GM12865 (cell line): ENCODE measurements around the gene MAGI1.
A peak's percentile ranks its signal among the peaks of the same experiment; 100 is the strongest.

Experiments used
- DNase-seq: peaks from one replicate; pipeline ENCODE4 v3.0.0; 2010; ENCODE audit warnings: low read depth
- H3K4me3 ChIP-seq: 2 replicates; pipeline ENCODE4 v1.5.1; 2011; ENCODE audit warnings: mild to moderate bottlenecking, low read depth, low read length, control low read depth
- TF ChIP-seq, protein P1 (sequence below): IDR thresholded peaks from 2 replicates; pipeline ENCODE4 v1.5.1; 2011; ENCODE audit warnings: low read length, control low read depth, low read depth, inconsistent platforms; ENCODE audit not compliant: insufficient read depth; ENCODE audit errors: missing control alignments

The MAGI1 gene

GRCh38 chr3:65787827-65788226 lies 250.9 kb downstream of the MAGI1 start:
- H3K4me3 ChIP-seq, result no peak overlapping the region
- no peak for DNase-seq
- TF ChIP-seq, protein P1, sequence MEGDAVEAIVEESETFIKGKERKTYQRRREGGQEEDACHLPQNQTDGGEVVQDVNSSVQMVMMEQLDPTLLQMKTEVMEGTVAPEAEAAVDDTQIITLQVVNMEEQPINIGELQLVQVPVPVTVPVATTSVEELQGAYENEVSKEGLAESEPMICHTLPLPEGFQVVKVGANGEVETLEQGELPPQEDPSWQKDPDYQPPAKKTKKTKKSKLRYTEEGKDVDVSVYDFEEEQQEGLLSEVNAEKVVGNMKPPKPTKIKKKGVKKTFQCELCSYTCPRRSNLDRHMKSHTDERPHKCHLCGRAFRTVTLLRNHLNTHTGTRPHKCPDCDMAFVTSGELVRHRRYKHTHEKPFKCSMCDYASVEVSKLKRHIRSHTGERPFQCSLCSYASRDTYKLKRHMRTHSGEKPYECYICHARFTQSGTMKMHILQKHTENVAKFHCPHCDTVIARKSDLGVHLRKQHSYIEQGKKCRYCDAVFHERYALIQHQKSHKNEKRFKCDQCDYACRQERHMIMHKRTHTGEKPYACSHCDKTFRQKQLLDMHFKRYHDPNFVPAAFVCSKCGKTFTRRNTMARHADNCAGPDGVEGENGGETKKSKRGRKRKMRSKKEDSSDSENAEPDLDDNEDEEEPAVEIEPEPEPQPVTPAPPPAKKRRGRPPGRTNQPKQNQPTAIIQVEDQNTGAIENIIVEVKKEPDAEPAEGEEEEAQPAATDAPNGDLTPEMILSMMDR, result no peak

DNA sequence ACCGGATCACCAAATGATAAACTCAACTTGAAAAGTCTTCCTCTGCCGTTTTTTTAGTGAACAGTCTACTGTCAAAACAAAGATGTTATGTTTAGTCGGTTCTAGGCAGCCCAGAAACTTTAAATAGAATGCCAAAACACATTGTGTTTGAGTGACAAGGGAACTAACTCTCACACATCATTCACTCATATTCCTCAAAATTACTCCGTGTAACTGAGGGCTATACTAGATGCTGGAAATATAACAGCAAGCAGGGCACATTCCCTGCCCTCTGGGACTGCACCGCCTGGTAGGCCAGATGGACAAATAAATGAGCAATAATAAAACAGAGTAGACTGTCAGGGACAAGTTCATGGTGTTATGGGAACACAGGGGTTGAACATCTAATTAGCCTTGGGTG lies 251.4 kb downstream of the MAGI1 start:
- TF ChIP-seq, protein P1, result no peak
- no peak overlapping the region for H3K4me3 ChIP-seq
- no peak for DNase-seq

- no peak overlapping the region for H3K4me3 ChIP-seq
- TF ChIP-seq, protein P1, result no peak
Measured at GRCh38 chr3:65786890-65787289, 251.8 kb downstream of the MAGI1 start.

GRCh38 chr3:65785065-65785645 lies 253.6 kb downstream of the MAGI1 start:
- no peak overlapping the region for H3K4me3 ChIP-seq
- TF ChIP-seq, protein P1, result peak; percentile 58
- DNase-seq, result peak; percentile 71

More at GRCh38 chr3:65786890-65787289, 251.8 kb downstream of the MAGI1 start:
- DNase-seq, result no peak

GRCh38 chr3:65783117-65783516 lies 255.6 kb downstream of the MAGI1 start:
- no peak for DNase-seq
- TF ChIP-seq, protein P1, result no peak
- H3K4me3 ChIP-seq, result no peak overlapping the region

GRCh38 chr3:65781594-65781993 lies 257.1 kb downstream of the MAGI1 start:
- H3K4me3 ChIP-seq, result no peak overlapping the region
- DNase-seq, result no peak
- TF ChIP-seq, protein P1, result no peak

DNA sequence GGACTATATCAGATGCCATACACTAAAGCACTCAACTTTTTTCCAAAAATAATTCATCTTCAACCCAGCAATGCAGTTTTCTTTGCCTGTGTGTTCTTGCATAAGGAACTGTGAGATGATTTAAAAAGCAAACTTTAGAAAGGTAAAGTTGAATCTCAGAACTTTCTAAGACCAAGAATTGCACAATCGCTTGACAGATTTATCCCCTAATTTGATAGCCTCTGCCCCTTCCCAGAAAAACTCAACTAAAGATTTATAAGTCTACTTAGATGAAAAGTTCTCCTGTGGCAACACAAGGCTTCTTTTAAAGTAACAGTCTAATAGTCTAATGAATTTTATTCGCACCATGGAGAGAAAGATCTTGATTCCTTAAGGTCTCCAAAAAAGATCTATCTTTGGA lies 259.3 kb downstream of the MAGI1 start:
- TF ChIP-seq, protein P1, result no peak
- DNase-seq, result no peak
- H3K4me3 ChIP-seq, result no peak overlapping the region
